Astrocyte of the spinal cord (primary cell): ENCODE measurements around the gene DNM3.

ENCODE experiments used
- DNase-seq: peaks from one replicate; pipeline ENCODE4 v3.0.0; 2011; ENCODE audit warnings: low read depth, low spot score
- H3K4me3 ChIP-seq: 2 replicates; pipeline ENCODE4 v1.5.1; 2011; ENCODE audit warnings: low read depth, mild to moderate bottlenecking, low read length, moderate library complexity
- in situ Hi-C: cut with HindIII; loops from 2 replicates; pipeline ENCODE4 v1.10.0; 2017; ENCODE audit warnings: low sequenced_read_pairs
- TF ChIP-seq, protein P1 (sequence below): IDR thresholded peaks from 2 replicates; pipeline ENCODE4 v1.5.1; 2012; ENCODE audit warnings: low read depth, mild to moderate bottlenecking, low read length, inconsistent platforms

The DNM3 gene

DNA sequence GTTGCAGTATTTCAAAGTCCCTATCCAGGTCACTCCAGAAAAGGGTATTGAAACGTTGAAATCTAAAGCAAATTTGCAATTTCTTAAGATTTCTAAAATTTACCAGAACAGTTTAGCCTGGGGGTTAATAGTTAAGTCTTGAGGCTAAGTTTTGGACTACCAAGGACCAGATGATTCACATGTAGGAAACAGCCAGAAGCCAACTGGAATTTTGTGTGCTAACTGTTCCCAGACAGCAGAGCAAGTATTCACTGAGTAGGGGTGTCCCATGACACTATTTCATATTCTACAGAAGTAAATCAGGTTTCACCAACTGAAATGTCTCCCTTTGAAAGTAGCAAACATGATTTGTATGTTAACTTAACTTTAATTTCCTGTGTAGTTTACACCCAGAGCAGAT lies 567.7 kb downstream of the DNM3 start:
- H3K4me3 ChIP-seq, result no peak overlapping the region
- TF ChIP-seq, protein P1, sequence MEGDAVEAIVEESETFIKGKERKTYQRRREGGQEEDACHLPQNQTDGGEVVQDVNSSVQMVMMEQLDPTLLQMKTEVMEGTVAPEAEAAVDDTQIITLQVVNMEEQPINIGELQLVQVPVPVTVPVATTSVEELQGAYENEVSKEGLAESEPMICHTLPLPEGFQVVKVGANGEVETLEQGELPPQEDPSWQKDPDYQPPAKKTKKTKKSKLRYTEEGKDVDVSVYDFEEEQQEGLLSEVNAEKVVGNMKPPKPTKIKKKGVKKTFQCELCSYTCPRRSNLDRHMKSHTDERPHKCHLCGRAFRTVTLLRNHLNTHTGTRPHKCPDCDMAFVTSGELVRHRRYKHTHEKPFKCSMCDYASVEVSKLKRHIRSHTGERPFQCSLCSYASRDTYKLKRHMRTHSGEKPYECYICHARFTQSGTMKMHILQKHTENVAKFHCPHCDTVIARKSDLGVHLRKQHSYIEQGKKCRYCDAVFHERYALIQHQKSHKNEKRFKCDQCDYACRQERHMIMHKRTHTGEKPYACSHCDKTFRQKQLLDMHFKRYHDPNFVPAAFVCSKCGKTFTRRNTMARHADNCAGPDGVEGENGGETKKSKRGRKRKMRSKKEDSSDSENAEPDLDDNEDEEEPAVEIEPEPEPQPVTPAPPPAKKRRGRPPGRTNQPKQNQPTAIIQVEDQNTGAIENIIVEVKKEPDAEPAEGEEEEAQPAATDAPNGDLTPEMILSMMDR, result no peak
- DNase-seq, result peak; percentile 29
- in situ Hi-C loops, result no loop called here

GRCh38 chr1:172410027-172410426 lies 568.7 kb downstream of the DNM3 start:
- H3K4me3 ChIP-seq, result no peak overlapping the region
- in situ Hi-C loops, result no loop called here
- TF ChIP-seq, protein P1, result no peak
- no peak for DNase-seq

DNA sequence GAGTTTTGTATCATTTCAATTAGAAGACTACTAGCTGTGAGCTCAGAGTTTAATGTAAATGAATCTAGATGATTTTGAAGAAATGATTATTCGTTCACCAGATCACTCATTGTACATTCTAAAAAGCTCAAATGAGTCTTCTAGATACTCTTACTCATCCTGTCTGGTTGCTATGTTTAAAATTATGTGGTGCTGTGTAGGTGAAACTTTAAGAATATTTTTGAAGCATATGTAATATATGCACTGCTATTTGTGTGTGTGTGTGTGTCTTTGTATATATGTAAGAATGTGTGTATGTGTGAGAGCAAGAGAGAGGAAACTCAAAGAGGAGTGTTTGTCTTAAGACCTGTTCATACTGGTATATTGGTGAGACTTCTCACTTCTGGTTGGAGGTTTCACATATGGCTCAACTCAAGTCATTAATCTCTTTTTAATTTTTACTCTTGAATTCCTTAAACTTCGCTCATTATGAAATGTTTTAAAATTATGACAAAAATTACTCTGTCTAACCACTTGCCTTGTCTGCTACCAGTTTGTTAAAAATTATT lies 570.6 kb downstream of the DNM3 start:
- in situ Hi-C loops, result no loop called here
- H3K4me3 ChIP-seq, result no peak overlapping the region
- DNase-seq, result no peak

DNA sequence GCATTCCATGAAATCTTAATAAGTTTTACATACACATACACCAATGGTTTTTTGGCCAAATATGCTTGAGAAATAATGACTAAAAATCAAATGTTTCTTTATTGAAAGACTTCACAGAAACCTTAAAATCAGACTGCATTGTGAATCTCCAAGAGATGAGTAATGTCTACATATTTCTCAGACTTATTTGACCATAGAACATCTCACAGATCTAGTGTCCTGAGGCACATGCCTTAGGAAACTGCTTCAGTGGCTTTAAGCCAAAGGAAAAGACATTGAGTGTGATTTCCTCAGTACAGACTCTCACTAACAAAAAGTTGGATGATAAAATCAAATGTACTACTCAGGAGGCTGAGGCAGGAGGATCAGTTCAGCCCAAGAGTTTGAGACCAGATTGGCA lies 573.0 kb downstream of the DNM3 start:
- no peak for DNase-seq
- TF ChIP-seq, protein P1, result no peak
- in situ Hi-C loops, result no loop called here
- no peak overlapping the region for H3K4me3 ChIP-seq

More for the DNA sequence above, 570.6 kb downstream of the DNM3 start:
- TF ChIP-seq, protein P1, result no peak

DNA sequence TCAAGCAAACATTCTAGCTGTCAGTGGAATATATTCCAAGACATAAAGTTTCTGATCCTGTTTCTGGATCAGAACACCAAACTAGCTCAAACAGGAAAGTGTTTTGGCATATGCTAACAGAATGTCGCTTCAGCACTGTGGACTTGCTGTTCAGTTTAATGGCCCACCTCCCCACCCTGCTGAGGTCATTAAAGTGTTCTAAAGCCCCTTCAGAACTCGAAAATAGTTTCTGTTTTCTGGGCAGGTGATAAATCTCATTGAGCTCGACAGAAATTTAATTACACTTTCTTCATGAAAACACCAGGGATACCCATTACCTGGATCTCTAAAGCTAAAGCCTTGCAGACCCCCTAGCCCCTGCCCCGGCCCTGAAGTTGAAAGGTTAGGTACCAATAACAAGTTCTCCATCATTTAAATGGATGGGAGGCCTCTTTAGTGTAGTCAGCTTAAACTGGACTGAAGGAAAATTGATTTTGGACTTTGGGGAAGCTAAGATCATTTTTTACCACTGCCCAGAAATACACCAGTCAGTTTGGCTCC lies 575.3 kb downstream of the DNM3 start:
- in situ Hi-C loops, result no loop called here
- DNase-seq, result no peak
- no peak overlapping the region for H3K4me3 ChIP-seq
- TF ChIP-seq, protein P1, result no peak

GRCh38 chr1:172417557-172417956 lies 576.3 kb downstream of the DNM3 start:
- in situ Hi-C loops, result no loop called here
- H3K4me3 ChIP-seq, result no peak overlapping the region
- TF ChIP-seq, protein P1, result no peak
- no peak for DNase-seq
